ENCODE data around the gene NIBAN1.
A peak's percentile ranks its signal among the peaks of the same experiment; 100 is the strongest.

The NIBAN1 gene

DNA sequence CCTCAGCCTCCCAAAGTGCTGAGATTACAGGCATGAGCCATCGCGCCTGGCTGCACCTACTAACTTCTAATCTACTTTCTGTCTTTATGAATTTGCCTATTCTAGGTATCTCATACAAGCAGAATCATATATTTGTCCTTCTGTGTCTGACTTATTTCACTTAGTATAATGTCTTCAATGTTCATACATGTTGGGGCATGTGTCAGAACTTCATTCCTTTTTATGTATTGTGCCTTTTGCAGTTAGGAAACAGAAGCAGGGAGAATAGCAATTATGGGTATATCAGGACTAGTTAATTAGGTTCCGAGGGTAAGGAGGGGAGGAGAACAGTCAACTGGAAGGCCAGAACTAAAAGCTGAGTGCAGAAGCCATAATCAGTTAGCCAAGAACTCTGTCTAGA, 18.0 kb upstream of the NIBAN1 start:
- H3K27ac ChIP-seq (ENCODE audit: low read depth, low read length), result no peak overlapping the region
- H3K4me1 ChIP-seq (ENCODE audit: control insufficient read depth, insufficient read depth, low read length), result peaks cover 5% of the 10 kb centered on the region; the same call in 1 of the 2 replicates
- H3K4me3 ChIP-seq (ENCODE audit: low read depth, low read length), result no peak overlapping the region
- no peak overlapping the region for H3K9ac ChIP-seq (ENCODE audit: low read length)
- H3K36me3 ChIP-seq (ENCODE audit: control insufficient read depth, insufficient read depth, low read length), result no peaks in the 10 kb centered on the region
- H3K27me3 ChIP-seq (ENCODE audit: control insufficient read depth, insufficient read depth, low read length), result no peaks in the 10 kb centered on the region
- H3K9me3 ChIP-seq (ENCODE audit: control insufficient read depth, insufficient read depth, low read depth, low read length), result no peaks in the 10 kb centered on the region

DNA sequence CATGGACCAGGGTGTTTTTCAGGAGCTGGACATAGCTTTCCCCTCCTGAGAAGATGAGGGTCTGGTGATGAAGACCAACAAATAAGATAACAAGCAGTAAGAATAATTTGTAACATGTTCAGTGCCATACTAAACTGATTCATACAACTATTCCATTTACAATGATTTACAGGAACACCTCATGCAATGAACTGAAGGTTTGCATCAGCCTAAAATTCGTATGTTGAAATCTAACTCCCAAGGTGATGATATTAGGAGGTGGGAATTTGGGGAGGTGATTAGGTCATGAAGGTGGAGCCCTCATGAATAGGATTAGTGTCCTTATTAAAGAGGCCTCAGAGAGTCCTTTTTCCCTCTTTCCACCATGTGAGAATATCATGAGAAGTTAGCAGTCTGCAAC, 15.9 kb upstream of the NIBAN1 start:
- Histone ChIP-seq H3K27ac (ENCODE audit: low read depth, low read length) (no peak overlapping the region), H3K4me1 (ENCODE audit: control insufficient read depth, insufficient read depth, low read length) (peaks cover 3% of the 10 kb centered on the region; the same call in 1 of the 2 replicates), H3K36me3 (ENCODE audit: control insufficient read depth, insufficient read depth, low read length) (no peaks in the 10 kb centered on the region), H3K9me3 (ENCODE audit: control insufficient read depth, insufficient read depth, low read depth, low read length) (no peaks in the 10 kb centered on the region), H3K27me3 (ENCODE audit: control insufficient read depth, insufficient read depth, low read length) (no peaks in the 10 kb centered on the region), H3K4me3 (ENCODE audit: low read depth, low read length) (no peak overlapping the region), H3K9ac (ENCODE audit: low read length) (no peak overlapping the region)

DNA sequence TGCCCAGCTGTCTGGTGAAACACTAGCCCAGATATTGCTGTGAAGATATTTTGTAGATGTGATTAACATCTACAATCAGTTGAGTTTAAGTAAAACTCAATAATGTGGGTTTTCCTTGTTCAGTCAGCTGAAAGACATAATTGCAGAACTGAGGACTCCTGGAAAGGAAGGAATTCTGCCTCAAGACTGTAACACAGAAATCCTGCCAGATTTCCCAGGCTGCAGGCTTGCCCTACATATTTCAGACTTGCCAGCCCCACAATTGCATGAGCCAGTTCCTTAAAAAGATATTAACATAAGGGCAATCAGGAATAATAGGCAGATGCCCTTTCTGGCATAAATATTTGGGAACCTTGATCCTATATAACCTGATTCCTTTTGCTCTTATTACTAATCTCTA, 14.2 kb upstream of the NIBAN1 start:
- Histone ChIP-seq H3K4me3 (ENCODE audit: low read depth, low read length) (no peak overlapping the region), H3K36me3 (ENCODE audit: control insufficient read depth, insufficient read depth, low read length) (no peaks in the 10 kb centered on the region), H3K4me1 (ENCODE audit: control insufficient read depth, insufficient read depth, low read length) (no peaks in the 10 kb centered on the region), H3K27ac (ENCODE audit: low read depth, low read length) (no peak overlapping the region), H3K9ac (ENCODE audit: low read length) (no peak overlapping the region), H3K9me3 (ENCODE audit: control insufficient read depth, insufficient read depth, low read depth, low read length) (no peaks in the 10 kb centered on the region), H3K27me3 (ENCODE audit: control insufficient read depth, insufficient read depth, low read length) (no peaks in the 10 kb centered on the region)

- Histone ChIP-seq H3K27me3 (ENCODE audit: control insufficient read depth, insufficient read depth, low read length) (no peaks in the 10 kb centered on the region), H3K4me3 (ENCODE audit: low read depth, low read length) (no peak overlapping the region), H3K36me3 (ENCODE audit: control insufficient read depth, insufficient read depth, low read length) (no peaks in the 10 kb centered on the region), H3K9ac (ENCODE audit: low read length) (no peak overlapping the region), H3K27ac (ENCODE audit: low read depth, low read length) (no peak overlapping the region), H3K9me3 (ENCODE audit: control insufficient read depth, insufficient read depth, low read depth, low read length) (no peaks in the 10 kb centered on the region), H3K4me1 (ENCODE audit: control insufficient read depth, insufficient read depth, low read length) (no peaks in the 10 kb centered on the region)
Observed at GRCh38 chr1:184987696-184988095, 13.4 kb upstream of the NIBAN1 start.

DNA sequence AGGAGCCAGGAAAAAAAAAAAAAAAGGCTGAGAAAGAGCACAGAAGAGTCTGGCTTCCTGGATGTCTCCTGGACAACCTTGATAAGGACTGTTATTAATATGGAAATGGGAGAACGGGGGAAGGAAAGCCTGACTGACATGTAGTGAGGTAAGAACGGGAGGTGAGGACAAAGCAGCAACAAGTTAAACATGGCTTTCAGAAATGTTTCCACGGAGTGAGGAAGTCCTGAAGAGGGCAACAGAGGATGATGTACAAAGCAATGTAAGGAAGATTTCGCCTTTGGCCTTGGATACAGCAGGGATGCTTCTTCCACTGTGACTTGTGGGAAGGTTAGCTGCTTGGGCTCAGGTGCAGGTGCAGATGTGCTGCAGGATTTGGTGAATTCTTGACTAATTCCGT, 11.9 kb upstream of the NIBAN1 start:
- Histone ChIP-seq H3K9ac (ENCODE audit: low read length) (no peak overlapping the region), H3K27ac (ENCODE audit: low read depth, low read length) (no peak overlapping the region), H3K36me3 (ENCODE audit: control insufficient read depth, insufficient read depth, low read length) (no peaks in the 10 kb centered on the region), H3K4me3 (ENCODE audit: low read depth, low read length) (no peak overlapping the region), H3K9me3 (ENCODE audit: control insufficient read depth, insufficient read depth, low read depth, low read length) (no peaks in the 10 kb centered on the region), H3K4me1 (ENCODE audit: control insufficient read depth, insufficient read depth, low read length) (no peaks in the 10 kb centered on the region), H3K27me3 (ENCODE audit: control insufficient read depth, insufficient read depth, low read length) (no peaks in the 10 kb centered on the region)

DNA sequence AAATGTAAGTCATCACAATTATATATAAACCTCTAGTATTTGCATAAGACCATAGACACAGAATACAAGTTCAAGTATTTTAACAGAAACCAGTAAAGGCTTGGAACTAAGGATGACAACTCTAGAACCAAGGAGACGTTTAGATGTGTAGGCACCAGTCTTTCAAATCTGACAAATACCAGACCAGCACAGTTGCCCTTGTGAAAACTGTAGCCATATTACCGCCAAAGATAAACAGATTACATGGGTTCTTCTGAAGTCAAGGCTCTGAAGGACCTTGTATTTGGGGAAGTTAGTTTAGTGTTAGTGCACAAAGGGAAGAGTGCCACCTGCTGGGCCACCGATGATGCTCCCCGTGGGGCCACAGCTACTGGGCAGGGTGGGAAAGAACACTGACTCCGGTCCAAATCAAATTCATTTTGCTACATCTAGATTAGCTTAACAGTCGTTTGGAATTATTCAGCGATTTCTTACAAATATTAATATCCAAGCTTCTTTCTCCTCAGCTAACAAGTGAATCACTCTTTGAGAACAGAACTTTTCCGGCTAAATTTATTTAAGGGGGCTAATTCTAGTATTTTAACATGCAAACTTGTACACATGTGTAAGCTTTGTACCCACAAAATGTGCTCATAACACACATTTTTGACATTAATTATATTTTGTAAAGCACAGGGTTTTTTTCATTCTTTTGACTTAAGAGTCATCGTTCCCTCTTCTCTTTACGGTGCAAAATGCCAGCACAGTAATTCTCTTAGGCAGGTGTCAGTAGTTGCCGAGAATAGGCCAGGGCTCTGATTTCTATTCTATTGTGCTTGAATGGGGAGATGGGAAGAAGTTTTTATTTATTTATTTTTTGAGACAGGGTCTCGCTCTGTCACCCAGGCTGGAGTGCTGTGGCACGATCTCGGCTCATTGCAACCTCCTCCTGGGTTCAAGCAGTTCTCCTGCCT, 8.0 kb upstream of the NIBAN1 start:
- H3K4me1 ChIP-seq (ENCODE audit: control insufficient read depth, insufficient read depth, low read length), result no peaks in the 10 kb centered on the region
- H3K27me3 ChIP-seq (ENCODE audit: control insufficient read depth, insufficient read depth, low read length), result no peaks in the 10 kb centered on the region
- H3K9ac ChIP-seq (ENCODE audit: low read length), result no peak overlapping the region
- H3K4me3 ChIP-seq (ENCODE audit: low read depth, low read length), result no peak overlapping the region
- no peak overlapping the region for H3K27ac ChIP-seq (ENCODE audit: low read depth, low read length)
- H3K36me3 ChIP-seq (ENCODE audit: control insufficient read depth, insufficient read depth, low read length), result no peaks in the 10 kb centered on the region
- no peaks in the 10 kb centered on the region for H3K9me3 ChIP-seq (ENCODE audit: control insufficient read depth, insufficient read depth, low read depth, low read length)

DNA sequence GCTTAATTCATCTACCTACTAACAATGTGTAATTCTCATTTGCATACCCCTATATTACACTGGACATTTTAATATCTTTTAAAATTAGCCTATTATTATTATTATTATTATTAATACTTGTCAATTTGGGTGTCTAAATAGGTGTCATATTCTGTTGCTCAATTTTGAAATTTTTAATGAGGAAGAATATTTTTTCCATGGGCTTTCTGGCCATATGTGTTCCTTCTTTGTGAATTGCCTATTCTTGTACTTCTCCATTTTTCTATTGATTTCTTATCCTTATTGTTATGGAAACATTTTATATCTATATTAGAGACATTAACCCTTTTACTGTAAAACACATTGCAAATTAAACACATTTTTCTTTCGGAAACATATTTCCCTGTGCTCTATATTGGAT, 6.4 kb upstream of the NIBAN1 start:
- no peaks in the 10 kb centered on the region for H3K4me1 ChIP-seq (ENCODE audit: control insufficient read depth, insufficient read depth, low read length)
- peaks cover 13% of the 10 kb centered on the region for H3K27me3 ChIP-seq (ENCODE audit: control insufficient read depth, insufficient read depth, low read length)
- no peak overlapping the region for H3K27ac ChIP-seq (ENCODE audit: low read depth, low read length)
- no peak overlapping the region for H3K9ac ChIP-seq (ENCODE audit: low read length)
- H3K9me3 ChIP-seq (ENCODE audit: control insufficient read depth, insufficient read depth, low read depth, low read length), result no peaks in the 10 kb centered on the region
- H3K4me3 ChIP-seq (ENCODE audit: low read depth, low read length), result no peak overlapping the region
- no peaks in the 10 kb centered on the region for H3K36me3 ChIP-seq (ENCODE audit: control insufficient read depth, insufficient read depth, low read length)

DNA sequence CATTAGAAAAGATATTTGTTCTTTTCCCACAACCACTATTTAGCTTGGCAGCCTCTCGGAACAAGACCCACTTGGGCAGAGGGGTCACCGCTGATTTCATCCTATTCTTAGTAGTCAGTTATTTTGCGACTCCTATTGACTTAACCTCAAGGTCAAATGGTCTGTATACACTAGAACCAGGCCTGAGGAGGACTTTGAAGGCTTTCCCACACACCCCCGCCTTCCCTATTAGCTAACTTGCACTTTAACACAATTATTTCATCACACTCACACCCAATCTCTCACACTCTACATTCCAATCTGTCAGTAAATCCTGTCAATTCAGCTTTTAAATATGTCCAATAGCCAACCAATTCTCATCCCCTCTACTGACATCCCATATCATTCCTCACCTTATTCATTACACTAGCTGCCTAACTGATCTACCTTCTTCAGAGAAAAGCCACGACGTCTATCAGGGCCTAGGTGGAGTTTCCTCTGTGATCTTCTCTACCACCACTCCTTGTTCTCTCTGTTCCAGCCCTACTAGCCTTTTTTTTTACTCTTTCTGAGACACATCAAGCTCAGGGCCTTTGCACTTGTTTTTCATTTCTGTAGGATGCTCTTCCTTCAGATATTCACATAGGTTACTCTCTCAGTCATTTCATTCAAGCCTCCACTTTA, 1.0 kb upstream of the NIBAN1 start:
- Histone ChIP-seq H3K9me3 (ENCODE audit: control insufficient read depth, insufficient read depth, low read depth, low read length) (no peaks in the 10 kb centered on the region), H3K4me1 (ENCODE audit: control insufficient read depth, insufficient read depth, low read length) (no peaks in the 10 kb centered on the region; the same call in 1 of the 2 replicates), H3K27ac (ENCODE audit: low read depth, low read length) (no peak overlapping the region), H3K4me3 (ENCODE audit: low read depth, low read length) (no peak overlapping the region), H3K27me3 (ENCODE audit: control insufficient read depth, insufficient read depth, low read length) (peaks cover 55% of the 10 kb centered on the region), H3K9ac (ENCODE audit: low read length) (no peak overlapping the region), H3K36me3 (ENCODE audit: control insufficient read depth, insufficient read depth, low read length) (no peaks in the 10 kb centered on the region)

DNA sequence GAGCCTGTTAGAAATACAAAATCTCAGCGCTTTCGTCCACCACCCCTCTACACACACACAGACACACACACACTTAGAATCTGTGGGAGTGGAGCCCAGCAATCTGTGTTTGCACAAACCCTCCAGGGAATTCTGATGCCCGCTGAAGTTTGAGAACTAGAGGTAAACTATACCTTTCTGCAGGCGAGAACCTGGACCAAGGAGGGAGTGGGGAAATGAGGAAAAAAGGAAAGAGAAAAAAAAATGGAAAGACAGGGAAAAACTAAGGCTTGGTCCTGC, 468 bp upstream of the NIBAN1 start:
- Histone ChIP-seq H3K9ac (ENCODE audit: low read length) (no peak overlapping the region), H3K36me3 (ENCODE audit: control insufficient read depth, insufficient read depth, low read length) (no peaks in the 10 kb centered on the region), H3K27me3 (ENCODE audit: control insufficient read depth, insufficient read depth, low read length) (peaks cover 55% of the 10 kb centered on the region), H3K27ac (ENCODE audit: low read depth, low read length) (no peak overlapping the region), H3K9me3 (ENCODE audit: control insufficient read depth, insufficient read depth, low read depth, low read length) (no peaks in the 10 kb centered on the region), H3K4me1 (ENCODE audit: control insufficient read depth, insufficient read depth, low read length) (no peaks in the 10 kb centered on the region; the same call in 1 of the 2 replicates), H3K4me3 (ENCODE audit: low read depth, low read length) (peak overlapping the region; percentile 62)

- Histone ChIP-seq H3K27me3 (ENCODE audit: control insufficient read depth, insufficient read depth, low read length) (peaks cover 55% of the 10 kb centered on the region), H3K4me1 (ENCODE audit: control insufficient read depth, insufficient read depth, low read length) (no peaks in the 10 kb centered on the region; the same call in 1 of the 2 replicates), H3K36me3 (ENCODE audit: control insufficient read depth, insufficient read depth, low read length) (no peaks in the 10 kb centered on the region), H3K9ac (ENCODE audit: low read length) (peak overlapping the region; percentile 39), H3K27ac (ENCODE audit: low read depth, low read length) (no peak overlapping the region), H3K9me3 (ENCODE audit: control insufficient read depth, insufficient read depth, low read depth, low read length) (no peaks in the 10 kb centered on the region), H3K4me3 (ENCODE audit: low read depth, low read length) (peak overlapping the region; percentile 62)
Observed at GRCh38 chr1:184973272-184974055, 844 bp downstream of the NIBAN1 start.

Data from HUES6 (cell line).